Activated CD8-positive, alpha-beta memory T cell treated with anti-CD3 and anti-CD28 coated beads, Interleukin-2, amount 10 ng/mL, durations not matched to agents 7 days and 5 days (primary cell): Measurements from ENCODE around the gene KCNJ16. TPM values are rescaled to one million over a fixed set of nuclear protein-coding genes. Genes with fewer than 3 reads are reported as not detected.

Experiments used
- ATAC-seq: fragments of 150-1000 bp; cut with Tn5 transposase; one replicate; pipeline ENCODE4 v1.10.0; 2021; ENCODE audit warnings: moderate library complexity
- CTCF ChIA-PET: fragments of 350-600 bp; sonication (Branson Sonifier 250); formaldehyde crosslinking; loops from one replicate; lab custom pipeline; 2021; ENCODE audit warnings: antibody characterized with exemption; lab: Charles Lee
- DNase-seq: peaks from one replicate; pipeline ENCODE4 v3.0.0-alpha.2; 2020
- H3K27ac Mint-ChIP-seq: one replicate; pipeline ENCODE4 v1.8.0; 2021; ENCODE audit warnings: mild to moderate bottlenecking, mixed read lengths
- H3K27me3 Mint-ChIP-seq: one replicate; pipeline ENCODE4 v1.8.0; 2021; ENCODE audit warnings: mixed read lengths
- H3K36me3 Mint-ChIP-seq: one replicate; pipeline ENCODE4 v1.8.0; 2021; ENCODE audit warnings: mild to moderate bottlenecking, mixed read lengths
- H3K4me1 Mint-ChIP-seq: one replicate; pipeline ENCODE4 v1.8.0; 2021; ENCODE audit warnings: mixed read lengths
- H3K4me3 Mint-ChIP-seq: one replicate; pipeline ENCODE4 v1.8.0; 2021; ENCODE audit warnings: mild to moderate bottlenecking, moderate library complexity, mixed read lengths
- H3K9me3 Mint-ChIP-seq: one replicate; pipeline ENCODE4 v1.8.0; 2022; ENCODE audit warnings: low read depth, mixed read lengths
- total RNA-seq, 2 experiments: library from RNA; stranded (reverse); gene quantifications; one replicate each; pipeline ENCODE4 v1.2.3, GENCODE V29; 2021

The KCNJ16 gene
- total RNA-seq, 2 experiments from 2014 or later = not detected

DNA sequence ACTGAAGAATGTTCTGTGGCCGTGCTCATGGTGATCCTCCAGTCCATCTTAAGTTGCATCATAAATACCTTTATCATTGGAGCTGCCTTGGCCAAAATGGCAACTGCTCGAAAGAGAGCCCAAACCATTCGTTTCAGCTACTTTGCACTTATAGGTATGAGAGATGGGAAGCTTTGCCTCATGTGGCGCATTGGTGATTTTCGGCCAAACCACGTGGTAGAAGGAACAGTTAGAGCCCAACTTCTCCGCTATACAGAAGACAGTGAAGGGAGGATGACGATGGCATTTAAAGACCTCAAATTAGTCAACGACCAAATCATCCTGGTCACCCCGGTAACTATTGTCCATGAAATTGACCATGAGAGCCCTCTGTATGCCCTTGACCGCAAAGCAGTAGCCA, 57.5 kb downstream of the KCNJ16 start:
- Mint-ChIP-seq H3K4me3 (no peak overlapping the region), H3K36me3 (no peaks in the 10 kb centered on the region), H3K27me3 (peaks cover 11% of the 10 kb centered on the region), H3K4me1 (peaks cover 8% of the 10 kb centered on the region), H3K27ac (no peak overlapping the region), H3K9me3 (peaks cover 9% of the 10 kb centered on the region)
- CTCF ChIA-PET = no interaction called here
- ATAC-seq (no peak), DNase-seq (no peak)

DNA sequence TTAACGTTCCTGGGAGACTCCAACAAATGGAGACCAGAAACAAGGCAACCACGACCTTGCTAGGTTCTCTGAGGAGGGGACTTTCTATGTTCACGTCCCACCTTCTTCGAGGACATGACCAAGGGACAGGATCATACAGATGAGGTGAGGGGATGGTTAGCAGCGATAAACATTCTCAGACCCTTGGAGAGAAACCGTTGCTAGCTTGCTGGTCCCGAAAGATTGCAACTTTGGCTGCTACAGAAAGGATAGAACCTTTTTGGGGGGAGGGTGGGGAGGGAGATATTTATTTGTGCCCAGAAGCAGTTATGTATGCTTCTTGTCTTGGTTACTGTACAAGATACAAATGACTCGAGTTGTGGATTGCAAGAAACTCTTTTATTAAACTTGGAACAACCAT, 59.0 kb downstream of the KCNJ16 start:
- CTCF ChIA-PET = no interaction called here
- Mint-ChIP-seq H3K4me1 (peaks cover 16% of the 10 kb centered on the region), H3K9me3 (peaks cover 9% of the 10 kb centered on the region), H3K27ac (no peak overlapping the region), H3K4me3 (no peak overlapping the region), H3K27me3 (peaks cover 15% of the 10 kb centered on the region), H3K36me3 (no peaks in the 10 kb centered on the region)
- DNase-seq = no peak
- ATAC-seq = no peak

GRCh38 chr17:70134777-70135176, 59.8 kb downstream of the KCNJ16 start:
- Mint-ChIP-seq H3K4me1 (peaks cover 16% of the 10 kb centered on the region), H3K4me3 (no peak overlapping the region), H3K36me3 (no peaks in the 10 kb centered on the region), H3K27ac (no peak overlapping the region), H3K27me3 (peaks cover 18% of the 10 kb centered on the region), H3K9me3 (peaks cover 5% of the 10 kb centered on the region)
- DNase-seq (no peak), ATAC-seq (no peak)
- CTCF ChIA-PET = no interaction called here

DNA sequence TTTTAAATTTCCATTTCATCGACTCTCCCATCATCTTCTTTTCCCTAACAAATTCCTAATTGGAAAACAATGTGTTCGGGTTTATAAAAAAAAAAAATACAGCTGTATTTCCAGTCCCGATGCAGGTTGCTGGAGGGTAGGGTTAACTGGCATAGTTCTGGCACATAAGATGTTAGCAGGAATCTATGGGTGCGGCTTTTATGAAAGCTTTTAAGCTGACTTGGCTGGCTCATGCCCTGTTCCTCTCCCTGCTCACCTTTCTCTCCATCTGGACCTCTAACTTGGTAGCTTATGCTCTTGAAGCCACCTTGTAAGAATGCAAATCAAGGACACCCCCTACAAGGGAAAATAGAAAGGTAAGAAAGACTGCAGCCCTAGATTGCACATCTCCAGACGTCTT, 61.1 kb downstream of the KCNJ16 start:
- Mint-ChIP-seq H3K9me3 (peaks cover 5% of the 10 kb centered on the region), H3K27ac (no peak overlapping the region), H3K4me1 (peaks cover 16% of the 10 kb centered on the region), H3K27me3 (peaks cover 16% of the 10 kb centered on the region), H3K4me3 (no peak overlapping the region), H3K36me3 (no peaks in the 10 kb centered on the region)
- DNase-seq (no peak), ATAC-seq (no peak)
- CTCF ChIA-PET = no interaction called here

- H3K27me3 Mint-ChIP-seq = peaks cover 16% of the 10 kb centered on the region
- H3K27ac Mint-ChIP-seq = no peak overlapping the region
- no peak overlapping the region for H3K4me3 Mint-ChIP-seq
- CTCF ChIA-PET = no interaction called here
- H3K9me3 Mint-ChIP-seq = peaks cover under 1% of the 10 kb centered on the region
- no peaks in the 10 kb centered on the region for H3K36me3 Mint-ChIP-seq
- ATAC-seq = peak; percentile 93
- H3K4me1 Mint-ChIP-seq = peaks cover 16% of the 10 kb centered on the region
- DNase-seq = peak; percentile 61
These were observed 62.6 kb downstream of the KCNJ16 start for GRCh38 chr17:70137451-70138230.

- no peak for ATAC-seq
- Mint-ChIP-seq H3K36me3 (no peaks in the 10 kb centered on the region), H3K27me3 (peaks cover 16% of the 10 kb centered on the region), H3K4me3 (no peak overlapping the region), H3K27ac (no peak overlapping the region), H3K4me1 (peaks cover 16% of the 10 kb centered on the region), H3K9me3 (no peaks in the 10 kb centered on the region)
- CTCF ChIA-PET = no interaction called here
- DNase-seq = no peak
These were observed 63.4 kb downstream of the KCNJ16 start for GRCh38 chr17:70138291-70138865.

GRCh38 chr17:70139449-70139993, 64.5 kb downstream of the KCNJ16 start:
- Mint-ChIP-seq H3K27me3 (peaks cover 16% of the 10 kb centered on the region), H3K4me1 (peaks cover 16% of the 10 kb centered on the region), H3K4me3 (no peak overlapping the region), H3K27ac (no peak overlapping the region), H3K36me3 (no peaks in the 10 kb centered on the region), H3K9me3 (no peaks in the 10 kb centered on the region)
- ATAC-seq (no peak), DNase-seq (no peak)
- CTCF ChIA-PET = no interaction called here

GRCh38 chr17:70144260-70144846, 69.3 kb downstream of the KCNJ16 start:
- Mint-ChIP-seq H3K36me3 (no peaks in the 10 kb centered on the region), H3K4me1 (no peaks in the 10 kb centered on the region), H3K27me3 (peaks cover 18% of the 10 kb centered on the region), H3K27ac (no peak overlapping the region), H3K4me3 (no peak overlapping the region), H3K9me3 (no peaks in the 10 kb centered on the region)
- DNase-seq (no peak), ATAC-seq (no peak)
- CTCF ChIA-PET = interaction anchor here (1.0 to 1.4 kb wide), 3 partner anchors 535 to 574 kb away, joined by 3 to 5 read pairs (median 4); no protein-coding TSS in a partner anchor

DNA sequence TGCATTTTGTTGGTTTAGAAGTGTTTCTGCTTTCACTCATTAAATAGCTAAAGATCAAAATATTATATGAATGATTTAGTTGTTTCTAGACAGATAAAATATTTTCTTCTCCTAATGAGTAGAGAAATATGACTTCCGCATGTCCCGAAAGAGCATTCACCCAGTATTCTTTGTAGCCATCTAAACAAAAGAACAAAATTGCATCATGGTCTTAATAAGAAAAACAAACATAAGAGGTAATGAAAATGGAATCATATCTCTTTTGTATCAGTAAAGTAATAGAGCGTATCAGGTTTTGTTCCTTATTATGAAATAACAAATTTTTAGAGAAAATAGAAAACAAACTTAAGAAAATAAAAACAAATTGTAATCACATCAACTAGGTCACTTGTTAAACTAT, 78.2 kb downstream of the KCNJ16 start:
- DNase-seq (no peak), ATAC-seq (no peak)
- H3K4me3 Mint-ChIP-seq = no peak overlapping the region
- CTCF ChIA-PET = no interaction called here
- H3K4me1 Mint-ChIP-seq = no peaks in the 10 kb centered on the region
- no peaks in the 10 kb centered on the region for H3K9me3 Mint-ChIP-seq
- H3K27ac Mint-ChIP-seq = no peak overlapping the region
- no peaks in the 10 kb centered on the region for H3K36me3 Mint-ChIP-seq
- H3K27me3 Mint-ChIP-seq = peaks cover 10% of the 10 kb centered on the region

GRCh38 chr17:70157151-70157550, 82.1 kb downstream of the KCNJ16 start:
- ATAC-seq (no peak), DNase-seq (no peak)
- Mint-ChIP-seq H3K27ac (no peak overlapping the region), H3K9me3 (no peaks in the 10 kb centered on the region), H3K4me3 (no peak overlapping the region), H3K4me1 (no peaks in the 10 kb centered on the region), H3K27me3 (peaks cover 10% of the 10 kb centered on the region), H3K36me3 (no peaks in the 10 kb centered on the region)
- CTCF ChIA-PET = interaction anchor here (0.9 kb wide), 1 partner anchor 10 kb away, joined by 4 read pairs; no protein-coding TSS in a partner anchor

- ATAC-seq = no peak
- H3K27ac Mint-ChIP-seq = no peak overlapping the region
- CTCF ChIA-PET = interaction anchor here (0.9 kb wide), 1 partner anchor 9 kb away, joined by 4 read pairs; no protein-coding TSS in a partner anchor
- H3K36me3 Mint-ChIP-seq = no peaks in the 10 kb centered on the region
- peaks cover 10% of the 10 kb centered on the region for H3K27me3 Mint-ChIP-seq
- no peak overlapping the region for H3K4me3 Mint-ChIP-seq
- no peak for DNase-seq
- no peaks in the 10 kb centered on the region for H3K4me1 Mint-ChIP-seq
- no peaks in the 10 kb centered on the region for H3K9me3 Mint-ChIP-seq
These were observed 83.2 kb downstream of the KCNJ16 start for GRCh38 chr17:70158180-70158579.

DNA sequence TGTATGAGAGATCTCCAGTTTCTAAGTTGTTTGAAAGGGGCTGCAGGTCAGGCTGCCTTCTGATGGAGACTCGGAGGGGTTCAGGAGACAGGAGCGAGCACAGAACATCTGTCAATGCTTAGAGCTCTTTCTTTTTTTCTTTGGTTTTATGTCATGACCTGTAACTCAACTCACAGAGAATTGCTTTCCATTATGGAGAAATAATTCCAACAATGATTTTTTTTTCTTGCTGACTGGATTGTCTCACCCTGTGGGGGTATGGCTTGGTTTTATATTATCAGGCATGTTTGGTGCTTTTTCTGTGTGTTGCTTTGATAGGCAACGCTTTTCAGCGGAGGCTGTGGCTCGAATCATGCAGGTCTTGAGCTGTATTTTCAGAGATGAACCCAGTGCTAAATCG, 83.6 kb downstream of the KCNJ16 start:
- no peaks in the 10 kb centered on the region for H3K9me3 Mint-ChIP-seq
- CTCF ChIA-PET = no interaction called here
- no peak for DNase-seq
- H3K36me3 Mint-ChIP-seq = no peaks in the 10 kb centered on the region
- no peaks in the 10 kb centered on the region for H3K4me1 Mint-ChIP-seq
- ATAC-seq = no peak
- no peak overlapping the region for H3K4me3 Mint-ChIP-seq
- no peak overlapping the region for H3K27ac Mint-ChIP-seq
- H3K27me3 Mint-ChIP-seq = peaks cover 10% of the 10 kb centered on the region

DNA sequence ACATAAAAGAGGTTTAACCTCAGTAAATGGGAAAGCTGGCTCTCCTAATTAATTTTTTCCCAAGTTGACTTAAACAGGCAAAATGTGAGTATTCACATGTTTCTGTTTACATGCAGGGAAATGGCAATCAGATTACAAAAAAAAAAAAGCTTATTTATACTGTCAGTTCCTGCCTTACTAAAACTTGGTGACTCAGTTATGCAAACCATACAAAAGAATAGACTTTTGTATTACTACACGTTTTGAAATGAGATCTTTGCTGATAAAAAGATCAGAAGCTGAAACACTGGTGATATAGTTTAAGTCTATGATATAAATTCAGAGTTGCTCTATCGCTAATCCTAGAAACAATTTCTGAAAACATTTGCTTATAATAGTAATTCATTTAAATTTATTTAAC, 85.0 kb downstream of the KCNJ16 start:
- Mint-ChIP-seq H3K4me3 (no peak overlapping the region), H3K27ac (no peak overlapping the region), H3K4me1 (no peaks in the 10 kb centered on the region), H3K36me3 (no peaks in the 10 kb centered on the region), H3K27me3 (peaks cover 10% of the 10 kb centered on the region), H3K9me3 (no peaks in the 10 kb centered on the region)
- no peak for ATAC-seq
- no peak for DNase-seq
- CTCF ChIA-PET = no interaction called here
